ENCODE results near the gene EVX2.

EVX2 gene

DNA sequence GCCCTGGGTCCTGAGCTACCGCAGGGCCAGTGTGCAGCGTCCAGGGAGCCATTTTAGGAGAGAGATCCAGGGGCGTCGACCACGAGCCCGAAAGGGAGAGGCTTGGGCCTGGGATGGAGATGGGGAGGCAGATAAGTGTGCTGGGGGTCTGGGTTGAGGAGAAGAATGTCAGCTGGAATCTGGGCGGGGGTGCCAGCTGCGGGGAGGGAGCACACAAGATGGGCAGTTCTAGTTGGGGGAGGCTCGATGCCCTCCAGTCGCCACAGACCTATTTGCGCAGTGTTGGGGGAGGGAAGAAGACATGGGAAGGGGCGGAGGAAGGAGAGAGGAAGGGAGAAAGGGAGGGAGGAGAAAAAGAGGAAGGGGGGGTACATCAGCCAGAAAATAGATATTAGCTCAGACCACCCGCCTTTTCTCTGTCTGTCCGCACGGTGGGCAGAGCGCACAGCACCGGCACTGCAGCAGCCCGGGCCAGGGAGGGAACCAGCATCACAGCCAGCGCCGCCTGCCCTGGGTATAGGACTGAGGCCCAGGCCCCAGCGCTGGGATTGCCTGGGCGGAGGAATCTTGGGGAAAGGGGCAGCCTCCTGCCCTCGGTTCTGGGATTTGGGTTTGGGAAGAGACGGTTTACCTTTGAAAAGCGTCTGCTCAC lies 21.4 kb upstream of the EVX2 start (continued):
- TF ChIP-seq, protein P1, sequence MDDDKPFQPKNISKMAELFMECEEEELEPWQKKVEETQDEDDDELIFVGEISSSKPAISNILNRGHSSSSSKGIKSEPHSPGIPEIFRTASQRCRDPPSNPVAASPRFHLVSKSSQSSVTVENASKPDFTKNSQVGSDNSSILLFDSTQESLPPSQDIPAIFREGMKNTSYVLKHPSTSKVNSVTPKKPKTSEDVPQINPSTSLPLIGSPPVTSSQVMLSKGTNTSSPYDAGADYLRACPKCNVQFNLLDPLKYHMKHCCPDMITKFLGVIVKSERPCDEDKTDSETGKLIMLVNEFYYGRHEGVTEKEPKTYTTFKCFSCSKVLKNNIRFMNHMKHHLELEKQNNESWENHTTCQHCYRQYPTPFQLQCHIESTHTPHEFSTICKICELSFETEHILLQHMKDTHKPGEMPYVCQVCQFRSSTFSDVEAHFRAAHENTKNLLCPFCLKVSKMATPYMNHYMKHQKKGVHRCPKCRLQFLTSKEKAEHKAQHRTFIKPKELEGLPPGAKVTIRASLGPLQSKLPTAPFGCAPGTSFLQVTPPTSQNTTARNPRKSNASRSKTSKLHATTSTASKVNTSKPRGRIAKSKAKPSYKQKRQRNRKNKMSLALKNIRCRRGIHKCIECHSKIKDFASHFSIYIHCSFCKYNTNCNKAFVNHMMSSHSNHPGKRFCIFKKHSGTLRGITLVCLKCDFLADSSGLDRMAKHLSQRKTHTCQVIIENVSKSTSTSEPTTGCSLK (tag by site-specific recombination; IDR thresholded peaks at IDR 0.05): no peak
- no peak for TF ChIP-seq SALL2 (tag by site-specific recombination; IDR thresholded peaks at IDR 0.05; ENCODE audit: borderline replicate concordance)
- TF ChIP-seq, protein P2, sequence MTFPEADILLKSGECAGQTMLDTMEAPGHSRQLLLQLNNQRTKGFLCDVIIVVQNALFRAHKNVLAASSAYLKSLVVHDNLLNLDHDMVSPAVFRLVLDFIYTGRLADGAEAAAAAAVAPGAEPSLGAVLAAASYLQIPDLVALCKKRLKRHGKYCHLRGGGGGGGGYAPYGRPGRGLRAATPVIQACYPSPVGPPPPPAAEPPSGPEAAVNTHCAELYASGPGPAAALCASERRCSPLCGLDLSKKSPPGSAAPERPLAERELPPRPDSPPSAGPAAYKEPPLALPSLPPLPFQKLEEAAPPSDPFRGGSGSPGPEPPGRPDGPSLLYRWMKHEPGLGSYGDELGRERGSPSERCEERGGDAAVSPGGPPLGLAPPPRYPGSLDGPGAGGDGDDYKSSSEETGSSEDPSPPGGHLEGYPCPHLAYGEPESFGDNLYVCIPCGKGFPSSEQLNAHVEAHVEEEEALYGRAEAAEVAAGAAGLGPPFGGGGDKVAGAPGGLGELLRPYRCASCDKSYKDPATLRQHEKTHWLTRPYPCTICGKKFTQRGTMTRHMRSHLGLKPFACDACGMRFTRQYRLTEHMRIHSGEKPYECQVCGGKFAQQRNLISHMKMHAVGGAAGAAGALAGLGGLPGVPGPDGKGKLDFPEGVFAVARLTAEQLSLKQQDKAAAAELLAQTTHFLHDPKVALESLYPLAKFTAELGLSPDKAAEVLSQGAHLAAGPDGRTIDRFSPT (tag by site-specific recombination; IDR thresholded peaks at IDR 0.05): peak; percentile 98
- TF ChIP-seq ZNF837 (tag by site-specific recombination; IDR thresholded peaks at IDR 0.05): no peak
- no peak for TF ChIP-seq ZNF23 (tag by site-specific recombination; IDR thresholded peaks at IDR 0.05; ENCODE audit: borderline replicate concordance)
- no peak for TF ChIP-seq HOXC10 (CRISPR knock-in tag; IDR thresholded peaks at IDR 0.05)
- TF ChIP-seq, protein P3, sequence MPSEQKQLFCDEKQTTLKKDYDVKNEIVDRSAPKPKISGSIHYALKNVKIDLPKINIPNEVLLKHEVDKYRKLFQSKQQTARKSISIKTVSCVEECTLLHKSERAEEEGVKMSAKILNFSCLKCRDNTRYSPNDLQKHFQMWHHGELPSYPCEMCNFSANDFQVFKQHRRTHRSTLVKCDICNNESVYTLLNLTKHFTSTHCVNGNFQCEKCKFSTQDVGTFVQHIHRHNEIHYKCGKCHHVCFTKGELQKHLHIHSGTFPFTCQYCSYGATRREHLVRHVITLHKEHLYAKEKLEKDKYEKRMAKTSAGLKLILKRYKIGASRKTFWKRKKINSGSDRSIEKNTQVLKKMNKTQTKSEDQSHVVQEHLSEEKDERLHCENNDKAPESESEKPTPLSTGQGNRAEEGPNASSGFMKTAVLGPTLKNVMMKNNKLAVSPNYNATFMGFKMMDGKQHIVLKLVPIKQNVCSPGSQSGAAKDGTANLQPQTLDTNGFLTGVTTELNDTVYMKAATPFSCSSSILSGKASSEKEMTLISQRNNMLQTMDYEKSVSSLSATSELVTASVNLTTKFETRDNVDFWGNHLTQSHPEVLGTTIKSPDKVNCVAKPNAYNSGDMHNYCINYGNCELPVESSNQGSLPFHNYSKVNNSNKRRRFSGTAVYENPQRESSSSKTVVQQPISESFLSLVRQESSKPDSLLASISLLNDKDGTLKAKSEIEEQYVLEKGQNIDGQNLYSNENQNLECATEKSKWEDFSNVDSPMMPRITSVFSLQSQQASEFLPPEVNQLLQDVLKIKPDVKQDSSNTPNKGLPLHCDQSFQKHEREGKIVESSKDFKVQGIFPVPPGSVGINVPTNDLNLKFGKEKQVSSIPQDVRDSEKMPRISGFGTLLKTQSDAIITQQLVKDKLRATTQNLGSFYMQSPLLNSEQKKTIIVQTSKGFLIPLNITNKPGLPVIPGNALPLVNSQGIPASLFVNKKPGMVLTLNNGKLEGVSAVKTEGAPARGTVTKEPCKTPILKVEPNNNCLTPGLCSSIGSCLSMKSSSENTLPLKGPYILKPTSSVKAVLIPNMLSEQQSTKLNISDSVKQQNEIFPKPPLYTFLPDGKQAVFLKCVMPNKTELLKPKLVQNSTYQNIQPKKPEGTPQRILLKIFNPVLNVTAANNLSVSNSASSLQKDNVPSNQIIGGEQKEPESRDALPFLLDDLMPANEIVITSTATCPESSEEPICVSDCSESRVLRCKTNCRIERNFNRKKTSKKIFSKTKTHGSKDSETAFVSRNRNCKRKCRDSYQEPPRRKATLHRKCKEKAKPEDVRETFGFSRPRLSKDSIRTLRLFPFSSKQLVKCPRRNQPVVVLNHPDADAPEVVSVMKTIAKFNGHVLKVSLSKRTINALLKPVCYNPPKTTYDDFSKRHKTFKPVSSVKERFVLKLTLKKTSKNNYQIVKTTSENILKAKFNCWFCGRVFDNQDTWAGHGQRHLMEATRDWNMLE (tag by site-specific recombination; conservative IDR thresholded peaks at IDR 0.05; ENCODE audit: low read depth): no peak
- TF ChIP-seq ZNF433 (tag by site-specific recombination; IDR thresholded peaks at IDR 0.05; ENCODE audit: low read depth): no peak
- TF ChIP-seq SCRT2 (tag by site-specific recombination; IDR thresholded peaks at IDR 0.05): no peak
- TF ChIP-seq ZNF426 (tag by site-specific recombination; IDR thresholded peaks at IDR 0.05): no peak
- no peak for TF ChIP-seq ZNF114 (tag by site-specific recombination; IDR thresholded peaks at IDR 0.05)
- peak; percentile 74 for TF ChIP-seq GLIS2 (tag by site-specific recombination; IDR thresholded peaks at IDR 0.05)
- TF ChIP-seq ZBTB17 (tag by site-specific recombination; IDR thresholded peaks at IDR 0.05): peak; percentile 73
- peak; percentile 67 for TF ChIP-seq KLF1 (tag by site-specific recombination; IDR thresholded peaks at IDR 0.05)
- TF ChIP-seq ZNF621 (tag by site-specific recombination; IDR thresholded peaks at IDR 0.05): no peak
- no peak for TF ChIP-seq ZNF585B (tag by site-specific recombination; IDR thresholded peaks at IDR 0.05)
- TF ChIP-seq ZNF16 (tag by site-specific recombination; IDR thresholded peaks at IDR 0.05; ENCODE audit: low read depth): no peak
- TF ChIP-seq ZNF791 (tag by site-specific recombination; IDR thresholded peaks at IDR 0.05): no peak
- TF ChIP-seq ZNF610 (tag by site-specific recombination; IDR thresholded peaks at IDR 0.05; ENCODE audit: borderline replicate concordance): no peak
- TF ChIP-seq ZNF785 (tag by site-specific recombination; IDR thresholded peaks at IDR 0.05): no peak
- TF ChIP-seq, protein P4, sequence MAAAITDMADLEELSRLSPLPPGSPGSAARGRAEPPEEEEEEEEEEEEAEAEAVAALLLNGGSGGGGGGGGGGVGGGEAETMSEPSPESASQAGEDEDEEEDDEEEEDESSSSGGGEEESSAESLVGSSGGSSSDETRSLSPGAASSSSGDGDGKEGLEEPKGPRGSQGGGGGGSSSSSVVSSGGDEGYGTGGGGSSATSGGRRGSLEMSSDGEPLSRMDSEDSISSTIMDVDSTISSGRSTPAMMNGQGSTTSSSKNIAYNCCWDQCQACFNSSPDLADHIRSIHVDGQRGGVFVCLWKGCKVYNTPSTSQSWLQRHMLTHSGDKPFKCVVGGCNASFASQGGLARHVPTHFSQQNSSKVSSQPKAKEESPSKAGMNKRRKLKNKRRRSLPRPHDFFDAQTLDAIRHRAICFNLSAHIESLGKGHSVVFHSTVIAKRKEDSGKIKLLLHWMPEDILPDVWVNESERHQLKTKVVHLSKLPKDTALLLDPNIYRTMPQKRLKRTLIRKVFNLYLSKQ (tag by site-specific recombination; IDR thresholded peaks at IDR 0.05; ENCODE audit: borderline replicate concordance): no peak
- TF ChIP-seq, protein P5, sequence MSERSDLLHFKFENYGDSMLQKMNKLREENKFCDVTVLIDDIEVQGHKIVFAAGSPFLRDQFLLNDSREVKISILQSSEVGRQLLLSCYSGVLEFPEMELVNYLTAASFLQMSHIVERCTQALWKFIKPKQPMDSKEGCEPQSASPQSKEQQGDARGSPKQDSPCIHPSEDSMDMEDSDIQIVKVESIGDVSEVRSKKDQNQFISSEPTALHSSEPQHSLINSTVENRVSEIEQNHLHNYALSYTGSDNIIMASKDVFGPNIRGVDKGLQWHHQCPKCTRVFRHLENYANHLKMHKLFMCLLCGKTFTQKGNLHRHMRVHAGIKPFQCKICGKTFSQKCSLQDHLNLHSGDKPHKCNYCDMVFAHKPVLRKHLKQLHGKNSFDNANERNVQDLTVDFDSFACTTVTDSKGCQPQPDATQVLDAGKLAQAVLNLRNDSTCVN (tag by site-specific recombination; optimal IDR thresholded peaks at IDR 0.05): no peak
- peak; percentile 88 for TF ChIP-seq SP2 (tag by site-specific recombination; IDR thresholded peaks at IDR 0.05)
- TF ChIP-seq ZNF214 (tag by site-specific recombination; IDR thresholded peaks at IDR 0.05; ENCODE audit: borderline replicate concordance): no peak
- TF ChIP-seq GLI2 (tag by site-specific recombination; IDR thresholded peaks at IDR 0.05; ENCODE audit: borderline replicate concordance, low read depth): no peak; the same call in 1 of the 2 replicates
